ENCODE data around the gene GNB1. TPM values are rescaled to one million over a fixed set of nuclear protein-coding genes. Genes with fewer than 3 reads are reported as not detected.
A peak's percentile ranks its signal among the peaks of the same experiment; 100 is the strongest.

Gene GNB1
- total and polyA plus RNA-seq, 7 donors: 32.3 to 100 (median 70.1) TPM

- DNase-seq (no peak), ATAC-seq (no peak)
- TF ChIP-seq, protein P1, sequence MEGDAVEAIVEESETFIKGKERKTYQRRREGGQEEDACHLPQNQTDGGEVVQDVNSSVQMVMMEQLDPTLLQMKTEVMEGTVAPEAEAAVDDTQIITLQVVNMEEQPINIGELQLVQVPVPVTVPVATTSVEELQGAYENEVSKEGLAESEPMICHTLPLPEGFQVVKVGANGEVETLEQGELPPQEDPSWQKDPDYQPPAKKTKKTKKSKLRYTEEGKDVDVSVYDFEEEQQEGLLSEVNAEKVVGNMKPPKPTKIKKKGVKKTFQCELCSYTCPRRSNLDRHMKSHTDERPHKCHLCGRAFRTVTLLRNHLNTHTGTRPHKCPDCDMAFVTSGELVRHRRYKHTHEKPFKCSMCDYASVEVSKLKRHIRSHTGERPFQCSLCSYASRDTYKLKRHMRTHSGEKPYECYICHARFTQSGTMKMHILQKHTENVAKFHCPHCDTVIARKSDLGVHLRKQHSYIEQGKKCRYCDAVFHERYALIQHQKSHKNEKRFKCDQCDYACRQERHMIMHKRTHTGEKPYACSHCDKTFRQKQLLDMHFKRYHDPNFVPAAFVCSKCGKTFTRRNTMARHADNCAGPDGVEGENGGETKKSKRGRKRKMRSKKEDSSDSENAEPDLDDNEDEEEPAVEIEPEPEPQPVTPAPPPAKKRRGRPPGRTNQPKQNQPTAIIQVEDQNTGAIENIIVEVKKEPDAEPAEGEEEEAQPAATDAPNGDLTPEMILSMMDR (IDR thresholded peaks at IDR 0.05): no peak
- Histone ChIP-seq H3K36me3 (ENCODE audit: insufficient read depth in 1 of 2, low read depth in 1 of 2) (peaks cover 4 to 58% of the 10 kb centered on the region in 2 donors), H3K4me3 (no peak overlapping the region), H3K27me3 (ENCODE audit: insufficient read depth in 3 of 3, low read length in 2 of 3) (no peaks in the 10 kb centered on the region), H3K9me3 (no peaks in the 10 kb centered on the region), H3K27ac (no peak overlapping the region), H3K4me1 (peaks cover 5% of the 10 kb centered on the region)
- intact Hi-C loops (cut with DNase I): no loop called here
- 88 to 94% (median 89%) methylated on average over 14 of the region's 14 CpGs for WGBS, 3 donors
Measured at GRCh38 chr1:1815606-1816281, 75.1 kb downstream of the GNB1 start.

GRCh38 chr1:1809489-1809888 is 81.4 kb downstream of the GNB1 start:
- TF ChIP-seq, protein P1 (IDR thresholded peaks at IDR 0.05): no peak
- intact Hi-C loops (cut with DNase I): no loop called here
- WGBS, 3 donors: 82 to 84% (median 83%) methylated on average over 6 of the region's 6 CpGs
- Histone ChIP-seq H3K4me3 (no peak overlapping the region), H3K27me3 (ENCODE audit: insufficient read depth in 3 of 3, low read length in 2 of 3) (no peaks in the 10 kb centered on the region), H3K27ac (no peak overlapping the region), H3K36me3 (ENCODE audit: insufficient read depth in 1 of 2, low read depth in 1 of 2) (peaks cover 5 to 54% of the 10 kb centered on the region in 2 donors), H3K4me1 (peaks cover 7% of the 10 kb centered on the region), H3K9me3 (no peaks in the 10 kb centered on the region)
- ATAC-seq (no peak), DNase-seq (no peak)

DNA sequence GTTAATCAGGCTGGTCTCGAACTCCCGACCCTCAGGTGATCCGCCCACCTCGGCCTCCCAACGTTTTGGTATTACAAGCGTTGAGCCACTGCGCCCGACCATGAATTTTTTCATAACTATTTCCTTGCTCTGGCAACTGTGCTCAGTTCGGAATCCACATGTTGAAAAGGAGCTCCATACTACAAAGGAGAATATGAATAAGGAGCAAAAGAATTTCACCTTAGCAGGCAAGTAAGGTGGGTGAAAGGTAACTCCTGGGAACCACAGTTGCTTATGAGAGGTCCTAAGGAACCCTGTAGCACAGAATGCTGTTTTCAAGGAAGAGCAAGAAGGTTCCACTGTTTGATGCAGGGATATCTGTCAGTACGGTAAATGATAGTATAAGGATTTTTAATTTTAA is 82.7 kb downstream of the GNB1 start:
- no peaks in the 10 kb centered on the region for H3K9me3 ChIP-seq
- WGBS, 3 donors: 93 to 94% (median 93%) methylated on average over 10 of the region's 10 CpGs
- peaks cover 5 to 54% of the 10 kb centered on the region in 2 donors for H3K36me3 ChIP-seq (ENCODE audit: insufficient read depth in 1 of 2, low read depth in 1 of 2)
- no peak overlapping the region for H3K4me3 ChIP-seq
- H3K27ac ChIP-seq: no peak overlapping the region
- H3K4me1 ChIP-seq: peaks cover 7% of the 10 kb centered on the region
- DNase-seq (no peak), ATAC-seq (no peak)
- intact Hi-C loops (cut with DNase I): no loop called here
- no peaks in the 10 kb centered on the region for H3K27me3 ChIP-seq (ENCODE audit: insufficient read depth in 3 of 3, low read length in 2 of 3)
- TF ChIP-seq, protein P1 (IDR thresholded peaks at IDR 0.05): no peak

GRCh38 chr1:1806890-1807289 is 84.0 kb downstream of the GNB1 start:
- DNase-seq (no peak), ATAC-seq (peak in 2 of 4 donors; percentile 33 to 47)
- H3K4me1 ChIP-seq: peaks cover 7% of the 10 kb centered on the region
- no peaks in the 10 kb centered on the region for H3K9me3 ChIP-seq
- H3K4me3 ChIP-seq: no peak overlapping the region
- intact Hi-C loops (cut with DNase I): no loop called here
- 71 to 89% (median 76%) methylated on average over 2 of the region's 2 CpGs for WGBS, 3 donors
- H3K36me3 ChIP-seq (ENCODE audit: insufficient read depth in 1 of 2, low read depth in 1 of 2): peaks cover 6 to 61% of the 10 kb centered on the region in 2 donors
- H3K27ac ChIP-seq: peak overlapping the region; percentile 50
- H3K27me3 ChIP-seq (ENCODE audit: insufficient read depth in 3 of 3, low read length in 2 of 3): no peaks in the 10 kb centered on the region
- TF ChIP-seq, protein P1 (IDR thresholded peaks at IDR 0.05): no peak

DNA sequence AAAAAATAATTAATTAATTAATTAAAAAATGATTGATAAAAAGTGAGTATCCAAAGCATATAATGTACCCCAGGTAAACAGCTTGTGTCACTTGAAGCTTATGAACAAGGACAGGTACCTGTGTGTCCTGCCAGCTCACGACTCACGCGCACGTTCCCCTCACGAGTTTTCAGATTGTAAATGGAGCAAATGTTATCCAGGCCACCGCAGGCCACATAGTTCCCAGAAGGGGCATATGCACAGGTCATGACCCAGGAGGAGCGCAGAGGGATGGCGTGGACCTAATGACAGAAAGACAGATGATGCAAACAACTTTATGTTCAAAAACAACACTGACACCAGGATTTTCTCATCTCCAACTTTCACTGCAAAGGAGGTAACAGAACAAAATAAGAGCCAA is 86.6 kb downstream of the GNB1 start:
- TF ChIP-seq, protein P1 (IDR thresholded peaks at IDR 0.05): no peak

More for the DNA sequence above, 86.6 kb downstream of the GNB1 start:
- H3K27me3 ChIP-seq (ENCODE audit: insufficient read depth in 3 of 3, low read length in 2 of 3): no peaks in the 10 kb centered on the region
- no peaks in the 10 kb centered on the region for H3K9me3 ChIP-seq
- intact Hi-C loops (cut with DNase I): no loop called here
- ATAC-seq: no peak
- H3K4me1 ChIP-seq: peaks cover 22% of the 10 kb centered on the region
- peak in 1 of 2 donors; percentile 25 for DNase-seq
- peaks cover 4 to 64% of the 10 kb centered on the region in 2 donors for H3K36me3 ChIP-seq (ENCODE audit: insufficient read depth in 1 of 2, low read depth in 1 of 2)
- 95 to 97% (median 96%) methylated on average over 8 of the region's 8 CpGs for WGBS, 3 donors
- no peak overlapping the region for H3K4me3 ChIP-seq
- no peak overlapping the region for H3K27ac ChIP-seq
